Stomach (tissue), 4 donors: ENCODE results near the gene FGF14.

Source experiments
- EP300 ChIP-seq: sonication (generic); formaldehyde crosslinking; IDR thresholded peaks from one replicate; pipeline ENCODE4 v1.6.1; 2017; ENCODE audit warnings: antibody characterized with exemption
- POLR2A ChIP-seq, 4 donors: fragments of 450-650 bp; IDR thresholded peaks; one replicate each; pipeline ENCODE4 v1.6.1; 2016; ENCODE audit warnings: antibody characterized with exemption in 4 of 4, control low read depth in 2 of 4, mild to moderate bottlenecking in 1 of 4, moderate library complexity in 1 of 4
- POLR2AphosphoS5 ChIP-seq, 3 donors: sonication (generic); formaldehyde crosslinking; IDR thresholded peaks; one replicate each; pipeline ENCODE4 v1.6.1; 2016; ENCODE audit warnings: antibody characterized with exemption in 3 of 3

GRCh38 chr13:101698400-101698799, 703.4 kb downstream of the FGF14 start:
- TF ChIP-seq POLR2A (IDR thresholded peaks at IDR 0.05) (no peak), POLR2AphosphoS5 (IDR thresholded peaks at IDR 0.05) (no peak), EP300 (no peak)
